Measurements from ENCODE around the gene GDPD3.
A peak's percentile ranks its signal among the peaks of the same experiment; 100 is the strongest.
"Not testable (repeated sequence)": the region's sequence is repeated elsewhere in the genome, so short reads cannot be mapped to it uniquely, and the experiment has no call there.

The GDPD3 gene

DNA sequence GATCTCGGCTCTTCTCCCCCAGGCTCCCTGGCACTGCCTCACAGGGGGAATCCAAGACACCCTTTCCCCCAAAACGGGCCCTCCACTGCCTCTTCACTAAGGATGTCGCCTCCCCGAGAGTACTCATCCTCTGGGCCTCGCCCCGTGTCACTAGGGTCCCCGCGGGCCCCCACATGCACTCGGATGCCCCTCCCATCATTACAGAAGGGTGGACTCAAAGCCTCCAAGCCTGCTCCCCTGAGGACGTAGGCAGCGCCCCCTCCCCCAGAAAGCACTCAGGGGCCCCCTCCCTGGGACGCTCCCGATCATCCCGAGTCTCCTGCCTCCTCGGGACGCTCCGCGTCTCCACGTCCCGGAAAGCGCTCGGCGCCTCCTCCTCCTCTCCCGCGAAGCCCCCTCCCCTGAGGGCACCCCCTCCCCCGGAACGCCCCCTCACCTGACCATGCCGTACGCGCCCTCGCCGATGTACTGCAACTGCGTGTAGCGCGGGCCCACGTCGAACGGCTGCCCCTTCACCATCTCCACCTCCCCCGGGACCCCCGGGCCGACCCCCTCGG lies 9.3 kb upstream of the GDPD3 start:
- no peak for DNase-seq

DNA sequence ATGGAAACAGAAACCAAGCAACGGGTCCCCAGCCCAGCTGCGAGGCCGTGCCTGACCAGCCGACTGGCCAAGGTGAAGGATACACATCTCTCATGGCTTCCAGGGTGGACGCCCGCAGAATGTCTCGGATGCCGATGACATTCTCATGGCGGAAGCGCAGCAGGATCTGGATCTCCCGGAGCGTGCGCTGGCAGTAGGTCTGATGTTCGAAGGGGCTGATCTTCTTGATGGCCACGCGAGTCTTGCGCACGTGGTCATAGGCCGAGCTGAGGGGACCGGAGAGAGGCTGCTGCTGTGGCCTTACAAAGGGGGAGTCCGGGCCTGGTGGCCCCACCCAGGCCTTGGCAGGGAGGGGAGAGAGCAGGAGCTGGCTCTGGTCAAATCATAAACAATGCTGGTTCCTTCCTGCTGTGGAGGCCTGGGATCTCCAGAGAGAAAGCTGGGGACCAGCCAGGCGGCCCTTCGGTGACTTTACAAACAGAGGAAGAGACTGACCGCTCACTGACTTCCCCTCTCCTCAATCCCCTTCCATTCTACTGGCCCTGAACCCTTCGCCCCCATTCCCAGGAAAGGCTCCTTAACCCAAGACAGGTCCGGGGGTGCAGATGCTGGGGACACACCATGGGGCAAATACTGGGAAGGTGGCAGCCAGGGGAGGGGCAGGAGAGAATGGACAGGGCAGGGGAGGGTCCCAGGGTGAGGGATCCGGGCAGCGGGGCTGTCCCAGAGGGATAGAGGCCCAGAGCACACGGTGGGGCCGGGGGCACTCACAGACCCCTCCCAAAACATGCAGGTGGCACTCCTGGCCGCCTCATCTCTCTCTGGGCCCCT lies 8.6 kb upstream of the GDPD3 start:
- no peak for DNase-seq

DNA sequence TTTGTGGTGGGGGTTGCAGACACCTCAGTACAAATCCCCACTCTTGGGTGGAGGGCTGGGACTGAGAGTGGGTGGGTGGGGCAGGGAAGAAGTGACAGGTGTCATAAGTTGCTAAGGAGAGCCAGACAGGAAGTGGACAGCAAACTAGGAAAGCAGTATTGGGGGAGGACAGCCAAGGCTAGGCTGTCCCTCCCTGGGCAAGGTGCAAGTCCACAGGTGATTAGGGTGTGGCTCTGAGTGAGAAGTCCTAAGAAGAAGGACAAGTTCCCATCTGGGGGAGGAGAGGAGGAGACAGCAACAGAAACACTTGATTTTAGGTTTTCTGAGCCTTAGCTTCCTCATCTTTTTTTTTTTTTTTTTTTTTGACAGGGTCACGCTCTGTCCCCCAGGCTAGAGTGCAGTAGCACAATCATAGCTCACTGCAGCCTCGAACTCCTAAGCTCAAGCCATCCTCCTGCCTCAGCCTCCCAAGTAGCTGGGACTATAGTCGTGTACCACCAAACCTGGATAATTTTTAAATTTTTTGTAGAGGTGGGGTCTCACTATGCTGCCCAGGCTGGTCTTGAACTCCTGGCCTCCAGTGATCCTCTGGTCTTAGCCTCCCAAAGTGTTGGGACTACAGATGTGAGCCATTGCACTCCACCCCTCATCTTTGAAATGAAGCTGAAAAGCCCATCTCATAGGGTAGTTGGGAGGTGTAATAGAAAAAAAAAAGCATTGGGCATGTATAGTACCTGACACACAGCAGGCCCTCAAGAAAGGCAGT lies 7.2 kb upstream of the GDPD3 start:
- no peak for DNase-seq

DNA sequence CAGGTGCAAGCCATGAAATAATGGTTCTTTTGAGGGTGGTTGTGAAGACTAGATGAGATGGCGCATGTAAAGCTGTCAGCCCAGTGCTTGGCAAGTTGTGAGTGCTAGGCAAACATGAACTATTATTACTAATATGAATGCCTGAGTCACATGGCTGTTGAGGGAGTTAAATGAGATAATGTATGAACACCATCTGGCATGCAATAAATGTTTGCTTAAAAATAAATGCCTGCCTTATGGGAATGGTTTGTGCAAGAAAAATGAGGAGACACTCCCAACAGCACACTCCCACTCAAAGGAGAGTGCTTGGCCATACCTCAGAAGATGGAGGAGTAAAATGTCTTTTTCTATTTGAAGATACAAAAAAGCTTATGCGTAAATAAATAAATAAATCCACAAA lies 6.1 kb upstream of the GDPD3 start:
- no peak for DNase-seq

DNA sequence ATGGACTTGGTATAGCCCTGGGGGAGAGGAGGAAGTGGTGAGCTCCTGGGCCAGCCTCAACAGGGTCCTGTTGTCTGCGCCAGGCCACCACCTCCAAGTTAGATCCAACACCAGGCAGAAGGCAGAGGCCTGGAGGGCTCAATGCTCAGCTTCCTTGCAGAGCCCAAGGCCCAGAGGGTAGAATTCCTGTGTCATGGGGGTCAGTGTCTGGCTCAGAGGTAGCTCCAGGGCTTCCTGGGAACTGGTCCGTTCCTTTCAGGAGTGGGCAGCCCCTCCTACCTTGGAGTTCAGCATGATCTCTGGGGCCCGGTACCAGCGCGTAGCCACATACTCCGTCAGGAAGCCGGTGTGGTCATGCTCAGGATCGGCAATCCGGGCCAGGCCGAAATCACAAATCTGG lies 4.4 kb upstream of the GDPD3 start:
- no peak for DNase-seq

DNA sequence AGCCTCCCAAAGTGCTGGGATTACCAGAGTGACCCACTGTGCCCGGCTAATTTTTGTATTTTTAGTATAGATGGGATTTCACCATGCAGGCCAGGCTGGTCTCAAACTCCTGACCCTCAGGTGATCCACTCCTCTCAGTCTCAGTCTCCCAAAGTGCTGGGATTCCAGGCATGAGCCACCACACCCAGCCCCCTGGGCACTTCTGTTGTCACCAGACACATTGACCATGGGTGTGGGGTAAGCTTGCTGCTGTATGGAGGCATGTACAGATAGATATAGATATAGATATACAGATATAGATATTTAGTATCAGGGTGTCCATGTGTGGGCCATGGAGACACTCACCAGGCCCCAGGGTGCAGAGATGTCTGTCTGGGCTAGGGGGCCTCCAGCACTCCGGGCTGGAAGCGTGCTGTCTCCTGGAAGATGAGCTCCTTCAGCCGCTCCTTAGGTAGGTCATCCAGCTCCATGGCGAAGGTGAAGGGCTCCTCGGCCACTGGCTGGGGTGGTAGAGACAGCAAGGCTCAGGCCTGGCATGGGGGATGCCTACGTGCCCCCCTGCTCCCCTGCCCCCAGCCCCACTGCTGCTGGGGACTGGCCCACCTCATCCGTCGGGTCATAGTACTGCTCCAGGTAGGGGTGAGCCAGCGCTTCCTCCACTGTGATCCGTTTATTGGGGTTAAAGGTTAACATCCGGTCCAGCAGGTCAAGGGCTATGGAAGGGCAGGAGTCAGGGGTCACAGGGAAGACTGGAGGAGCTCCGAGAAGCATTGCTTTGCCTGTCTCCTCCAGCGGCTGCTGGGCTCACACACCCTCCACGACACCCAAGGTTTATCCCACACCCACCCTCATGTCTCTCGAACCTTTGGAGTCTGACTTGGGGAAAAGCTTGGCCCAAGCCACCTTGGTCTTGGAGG lies 3.2 kb upstream of the GDPD3 start:
- no peak for DNase-seq

DNA sequence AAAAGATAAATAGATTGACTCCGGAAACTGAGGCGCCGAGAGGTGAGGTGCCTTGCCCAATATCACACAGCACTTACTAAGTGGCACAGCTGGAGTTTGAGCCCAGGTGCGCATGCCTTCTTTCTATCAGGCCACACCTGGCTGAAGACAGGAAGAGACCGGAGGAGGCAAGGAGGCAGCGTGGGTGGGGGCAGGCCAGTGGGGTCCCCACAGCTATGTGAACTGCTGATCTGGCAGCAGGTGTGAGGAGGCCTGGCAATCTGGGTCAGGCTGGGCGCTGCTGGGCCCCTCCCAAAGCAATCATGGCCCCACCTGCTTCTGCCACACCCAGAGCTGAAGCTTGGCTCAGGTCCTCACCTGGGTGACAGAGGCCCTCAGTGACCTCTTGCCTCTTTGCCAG lies 1.9 kb upstream of the GDPD3 start:
- no peak for DNase-seq

DNA sequence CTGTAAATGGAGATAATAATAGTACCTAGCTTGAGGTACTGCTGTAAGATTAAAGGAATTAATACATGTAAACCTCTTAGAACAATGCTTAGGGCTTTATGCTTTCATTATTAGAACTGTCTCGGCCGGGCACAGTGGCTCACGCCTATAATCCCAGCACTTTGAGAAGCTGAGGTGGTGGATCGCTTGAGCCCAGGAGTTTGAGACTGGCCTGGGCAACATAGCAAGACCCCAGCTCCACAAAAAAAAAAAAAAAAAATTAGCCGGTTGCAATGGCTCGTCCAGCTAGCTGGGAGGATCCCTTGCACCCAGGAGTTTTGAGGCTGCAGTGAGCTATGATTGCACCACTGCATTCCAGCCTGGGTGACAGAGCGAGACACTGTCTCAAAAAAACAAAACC lies 1.5 kb upstream of the GDPD3 start:
- not testable (repeated sequence) for DNase-seq

DNA sequence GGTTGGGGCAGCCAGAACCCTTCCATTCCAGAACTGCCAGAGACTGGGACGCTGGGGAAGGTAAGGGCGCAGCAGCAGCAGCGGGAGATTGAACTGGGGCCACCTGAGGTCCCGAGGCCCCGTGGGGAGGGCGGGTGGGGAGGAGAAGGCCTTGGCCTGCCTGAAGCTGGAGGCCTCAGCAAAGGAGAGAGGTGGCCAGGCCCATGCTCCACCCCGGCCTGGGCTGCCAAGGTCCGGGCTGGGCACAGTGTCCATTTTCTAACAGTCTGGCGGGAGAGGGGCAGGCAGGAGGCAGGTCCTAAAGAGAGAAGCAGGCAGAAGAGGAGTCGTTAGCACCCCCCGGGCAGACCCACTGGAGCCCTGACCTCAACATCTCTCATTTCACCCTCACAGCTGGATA lies 1.1 kb upstream of the GDPD3 start:
- DNase-seq: no peak

DNA sequence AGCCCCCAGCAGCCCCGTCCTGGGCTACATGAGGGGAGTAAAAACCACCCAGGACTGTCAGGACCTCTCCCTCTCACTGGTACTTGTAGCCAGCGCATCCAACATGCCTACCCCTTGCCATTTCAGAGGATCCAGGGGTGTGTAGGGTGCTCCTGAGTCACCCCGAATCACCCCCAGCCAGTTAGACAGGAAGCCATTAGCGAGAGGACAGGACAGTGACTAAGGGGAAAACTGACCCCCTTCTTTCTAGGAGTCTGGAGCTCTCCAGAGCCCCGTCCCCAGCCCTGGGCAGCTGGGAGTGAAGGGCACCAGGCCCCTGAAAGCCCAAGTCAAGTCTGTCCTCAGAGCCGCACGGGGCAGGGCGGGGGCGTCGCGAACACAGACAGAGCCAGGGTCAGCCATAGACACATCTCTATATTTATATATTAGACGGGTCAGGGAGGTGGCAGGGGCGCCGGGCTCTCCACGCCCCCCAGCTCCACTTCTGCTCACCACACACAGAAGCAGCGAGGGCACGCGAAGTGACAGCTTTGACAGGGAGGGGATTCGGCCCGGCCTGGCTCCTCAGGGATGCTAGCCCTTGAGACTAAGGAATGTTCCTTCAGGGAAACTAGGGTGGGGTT lies 485 bp upstream of the GDPD3 start:
- no peak for DNase-seq

DNA sequence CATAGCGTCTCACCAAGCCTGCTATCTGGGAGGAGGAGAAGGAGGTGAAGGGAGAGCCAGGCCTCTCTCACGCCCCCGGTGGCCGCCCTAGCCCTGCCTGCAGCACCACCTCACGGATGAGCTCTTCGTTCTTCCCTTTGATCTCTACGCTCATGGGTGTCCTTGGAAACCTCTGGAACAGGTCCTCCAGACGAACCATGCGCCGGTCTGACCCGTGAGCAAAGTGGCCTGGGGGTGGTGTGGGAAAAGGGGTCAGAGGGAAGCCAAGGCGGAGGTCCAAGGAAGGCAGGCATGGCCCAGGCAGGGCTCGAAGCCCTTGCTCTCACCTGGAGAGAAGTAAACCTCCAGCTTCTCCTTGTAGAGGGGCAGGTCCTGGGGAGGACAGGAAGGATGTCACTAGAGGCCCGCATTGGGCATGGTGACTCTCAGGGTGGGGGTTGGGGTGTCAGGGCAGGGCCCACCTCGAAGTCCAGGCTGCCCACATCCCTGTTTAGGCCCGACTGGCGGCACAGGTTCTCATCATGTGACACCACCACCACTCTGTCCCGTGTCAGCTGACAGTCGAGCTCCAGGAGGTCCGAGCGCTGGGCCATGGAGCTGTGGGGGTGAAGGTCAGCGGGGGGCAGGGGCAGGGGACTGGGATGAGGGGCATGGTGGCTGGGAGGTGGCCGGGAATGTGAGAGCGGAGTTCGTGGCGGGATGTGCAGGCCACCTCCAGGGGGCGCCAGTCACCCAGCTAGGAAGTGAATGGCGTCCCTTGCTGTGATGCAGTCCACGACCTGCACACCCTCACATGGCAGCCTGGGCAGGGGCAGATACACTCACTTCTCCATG lies 923 bp downstream of the GDPD3 start:
- DNase-seq: peak; percentile 28

DNA sequence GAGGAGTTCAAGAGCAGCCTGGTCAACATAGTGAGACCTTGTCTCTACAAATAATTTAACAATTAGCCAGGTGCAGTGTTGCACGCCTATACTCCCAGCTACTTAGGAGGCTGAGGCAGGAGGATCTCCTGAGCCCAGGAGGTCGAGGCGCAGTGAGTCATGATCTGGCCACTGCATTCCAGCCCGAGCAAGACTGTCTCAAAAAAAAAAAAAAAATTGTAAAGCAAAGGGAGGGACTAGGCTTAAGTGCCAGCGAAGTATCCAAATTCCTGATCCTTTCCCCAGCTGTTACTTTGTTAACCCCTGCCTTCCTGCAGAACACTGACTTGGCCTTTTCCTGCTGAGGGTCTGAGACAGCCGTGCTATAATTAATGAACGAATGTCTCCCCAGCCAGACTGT lies 2.7 kb downstream of the GDPD3 start:
- no peak for DNase-seq

DNA sequence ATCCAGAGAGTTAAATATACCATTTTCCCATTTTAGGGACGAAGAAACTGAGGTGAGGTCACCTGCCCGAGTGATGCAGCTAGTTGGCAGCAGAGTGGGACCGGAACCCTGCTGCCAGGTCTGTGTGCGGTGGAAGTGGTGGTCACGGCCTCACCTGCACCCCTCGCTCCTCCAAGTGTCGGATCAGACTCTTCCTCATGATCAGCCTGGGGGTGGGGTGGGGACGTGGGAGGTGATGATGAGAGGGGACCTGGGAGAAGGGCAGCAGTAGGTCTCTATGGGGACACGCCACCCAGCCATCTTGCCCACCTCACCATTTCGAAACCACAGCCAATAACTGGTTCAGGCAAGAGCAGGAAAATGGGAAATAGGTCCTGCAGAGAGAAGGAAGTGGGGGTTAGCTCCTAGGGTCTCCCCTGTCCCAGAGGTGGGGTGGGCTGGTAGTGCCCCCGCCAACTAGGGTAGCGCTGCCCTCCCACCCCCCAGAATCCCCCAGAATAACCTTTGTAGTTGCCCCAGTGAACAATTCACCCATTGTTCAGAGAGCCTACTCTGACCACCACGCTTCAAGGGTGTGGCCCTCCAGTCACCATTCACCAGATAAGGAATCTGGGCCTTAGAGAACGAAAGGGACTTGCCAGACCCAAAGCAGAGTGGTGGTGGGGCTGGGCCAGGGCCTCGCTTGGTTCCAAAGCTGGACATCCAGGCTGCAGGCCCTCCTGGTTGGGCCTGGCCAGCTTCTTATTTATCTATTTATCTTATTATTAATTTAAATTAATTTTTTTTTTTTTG lies 5.1 kb downstream of the GDPD3 start:
- no peak for DNase-seq

DNA sequence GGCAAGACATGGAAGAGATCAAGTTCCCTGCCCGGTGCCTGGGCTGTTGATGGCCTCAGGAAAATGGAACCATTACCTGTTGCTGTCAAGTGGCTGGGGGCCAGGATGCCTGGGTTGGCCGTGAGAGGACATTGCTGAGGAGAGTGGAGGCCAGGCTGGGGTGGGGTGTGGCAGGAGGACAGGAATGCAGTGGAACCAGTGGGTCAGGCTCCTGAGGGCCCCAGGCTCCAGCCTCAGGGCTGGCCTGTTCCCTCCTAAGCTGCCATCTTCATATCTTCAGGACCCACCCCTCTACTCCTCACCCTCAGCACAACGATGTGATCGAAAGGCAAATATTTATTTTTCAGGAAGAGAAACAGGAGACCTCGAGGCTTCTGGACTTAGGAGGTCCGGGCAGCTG lies 8.8 kb downstream of the GDPD3 start:
- no peak for DNase-seq

DNA sequence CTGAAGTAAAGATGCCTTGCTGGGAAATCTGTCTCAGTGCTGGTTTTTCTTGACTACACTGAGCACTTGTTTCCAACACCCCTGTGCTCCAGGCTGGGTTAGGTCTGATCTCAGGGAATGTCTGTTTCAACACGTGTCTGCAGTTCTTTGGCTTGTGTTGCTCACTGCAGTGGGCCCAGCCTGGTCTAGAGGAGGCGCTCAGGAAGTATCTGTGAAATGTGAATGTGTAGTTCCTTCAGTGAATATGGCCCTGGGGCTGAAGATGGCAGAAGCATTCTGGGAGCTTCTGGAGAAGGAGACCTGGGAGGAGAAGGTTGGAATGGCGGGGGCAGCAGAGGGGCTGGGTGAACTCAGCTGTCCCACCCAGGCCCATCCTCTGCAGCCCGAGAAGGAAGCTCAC lies 9.2 kb downstream of the GDPD3 start:
- no peak for DNase-seq

DNA sequence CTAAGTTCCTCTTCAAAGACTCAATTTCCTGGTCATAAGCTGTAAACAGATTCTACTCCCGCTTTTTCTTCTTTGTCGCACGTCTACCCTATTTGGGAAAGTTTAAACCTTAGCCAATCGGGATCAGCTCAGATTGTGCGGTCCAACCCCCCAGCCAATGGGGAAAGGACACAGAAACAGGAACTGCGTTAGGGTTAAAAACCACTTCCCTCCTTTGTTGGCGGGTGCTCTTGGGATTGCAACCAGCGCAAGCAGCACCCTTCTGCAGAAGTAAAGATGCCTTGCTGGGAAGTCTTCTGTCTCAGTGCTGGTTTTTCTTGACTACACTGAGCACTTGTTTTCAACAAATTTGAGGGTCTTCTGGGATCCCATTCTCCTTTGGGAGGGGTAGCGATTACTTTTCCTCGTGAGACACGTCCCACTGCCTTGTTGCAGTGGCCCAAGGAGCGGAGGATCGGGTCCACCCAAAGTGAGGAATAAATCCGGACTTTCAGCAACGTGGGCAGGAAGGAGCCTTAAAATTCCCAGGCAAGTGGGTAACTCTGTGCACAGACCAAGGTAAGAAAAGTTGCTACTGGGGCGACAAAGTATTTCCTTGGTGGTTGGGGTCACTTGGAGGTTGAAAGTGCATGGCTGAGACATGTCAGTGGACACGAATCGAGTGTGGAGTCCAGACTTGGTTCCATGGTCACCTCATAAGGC lies 16.3 kb downstream of the GDPD3 start:
- no peak for DNase-seq

DNA sequence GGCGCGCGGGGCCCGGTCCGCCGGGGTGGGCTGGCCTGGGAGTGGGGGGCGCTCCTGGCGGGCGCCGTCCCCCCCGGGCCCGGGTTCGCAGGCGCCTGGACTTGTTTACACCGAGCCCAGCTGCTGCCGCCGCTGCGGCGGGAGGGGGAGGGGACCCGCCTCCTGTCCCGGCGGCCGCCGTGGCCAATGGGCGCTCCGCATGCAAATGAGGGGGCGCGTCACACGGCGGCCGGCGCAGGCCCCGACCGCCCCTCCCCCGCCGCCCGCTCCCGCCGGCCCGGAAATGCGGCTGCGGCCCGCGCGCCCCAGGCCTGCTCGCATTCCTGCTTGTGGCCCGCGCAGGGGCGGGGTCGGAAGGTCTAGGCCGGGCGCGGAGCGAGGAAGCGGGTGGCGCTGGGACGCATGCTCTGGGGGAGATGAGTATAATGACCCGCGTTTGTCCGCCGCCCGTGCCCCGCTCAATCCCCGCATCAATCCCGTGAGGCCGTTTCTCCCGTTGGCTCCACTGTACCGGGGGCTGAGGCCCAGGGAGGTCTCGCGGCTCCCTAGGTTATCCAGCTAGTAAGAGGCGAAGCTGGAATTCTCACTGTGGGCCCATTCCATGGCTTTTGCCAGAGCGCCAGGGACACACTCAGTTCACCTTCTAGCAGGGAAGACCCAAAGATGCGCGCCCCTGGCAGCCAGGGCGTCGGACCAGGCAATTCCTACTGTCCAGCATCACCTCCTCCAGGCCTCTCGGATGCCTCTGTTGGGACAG lies 17.1 kb downstream of the GDPD3 start, which contains the start of gene YPEL3:
TSS of gene YPEL3 (minus strand) at position 109 of the 757 bp plus-strand sequence. CDS start 731 bp downstream, outside the sequence.
- peak; percentile 84 for DNase-seq

DNA sequence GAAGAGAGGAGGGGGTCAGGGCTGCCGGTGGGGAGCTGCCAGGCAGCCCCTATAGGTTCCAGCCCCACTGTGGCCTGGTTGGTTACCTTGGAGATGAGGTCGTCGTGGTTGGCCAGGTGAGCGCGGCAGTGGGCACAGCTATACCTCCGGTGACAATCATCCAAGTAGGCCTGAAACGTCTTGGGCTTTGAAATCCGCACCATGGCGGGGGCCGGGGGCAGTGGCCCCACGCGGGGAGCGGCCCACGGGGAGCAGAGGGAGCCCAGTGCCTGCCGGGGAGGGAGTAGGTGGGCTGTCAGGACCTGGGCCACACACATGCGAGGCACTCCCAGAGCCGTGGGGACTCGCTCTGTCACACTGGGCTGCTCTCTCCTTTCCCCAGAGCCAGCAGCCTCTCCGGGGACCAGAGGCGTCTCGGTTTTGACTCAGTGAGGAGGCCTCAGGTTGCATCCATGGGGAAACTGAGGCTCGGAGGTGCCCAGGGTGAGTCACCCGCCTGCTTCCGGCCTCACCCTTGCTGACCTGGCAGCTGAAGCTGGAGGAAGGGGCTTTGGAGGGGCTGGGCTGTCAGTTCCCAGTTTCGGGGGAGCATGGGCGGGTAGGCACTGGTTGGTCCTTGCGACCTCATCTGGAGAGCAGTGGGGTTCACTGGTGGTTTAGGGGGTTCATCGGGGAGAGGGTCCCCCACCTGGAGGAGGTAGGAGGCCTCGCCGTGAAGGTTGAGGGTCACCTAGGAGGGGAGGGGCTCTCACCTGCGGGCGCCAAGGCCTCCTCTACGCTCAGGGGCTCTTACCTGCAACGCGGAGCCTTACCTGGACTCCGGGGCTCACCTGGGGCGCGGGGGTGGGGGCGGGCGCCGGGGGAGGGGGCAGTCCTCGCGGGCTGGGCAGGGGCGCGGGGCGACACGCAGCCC lies 17.9 kb downstream of the GDPD3 start:
- no peak for DNase-seq
